Motor neuron (in vitro differentiated cells): ENCODE results near the gene ZNF787. TPM values are rescaled to one million over a fixed set of nuclear protein-coding genes. Genes with fewer than 3 reads are reported as not detected.
"Not testable (repeated sequence)": the region's sequence is repeated elsewhere in the genome, so short reads cannot be mapped to it uniquely, and the experiment has no call there.

Experiments
- ATAC-seq, 8 experiments: fragments of 200-7000 bp; cut with Tn5 transposase; replicated peaks in 6 of 8; 2 replicates each; pipeline ENCODE4 v1.8.0; 2021; ENCODE audit warnings: mild to moderate bottlenecking in 8 of 8, moderate library complexity in 8 of 8
- H3K27ac ChIP-seq, 2 donors: fragments of 250-450 bp; sonication (Bioruptor Pico); 2 replicates each; pipeline ENCODE4 v1.9.0; 2021; ENCODE audit warnings: antibody characterized with exemption in 2 of 2, mild to moderate bottlenecking in 2 of 2, moderate library complexity in 1 of 2
- H3K4me1 ChIP-seq, 2 donors: fragments of 250-450 bp; sonication (Bioruptor Pico); replicated peaks in 1 of 2; 2 replicates each; pipeline ENCODE4 v1.6.1; 2021; ENCODE audit warnings: antibody characterized with exemption in 2 of 2, mild to moderate bottlenecking in 2 of 2, moderate library complexity in 1 of 2
- H3K4me3 ChIP-seq, 5 donors: fragments of 250-450 bp; sonication (Bioruptor Pico); 2 replicates each; pipeline ENCODE4 v1.9.0; 2021; ENCODE audit warnings: antibody characterized with exemption in 5 of 5, mild to moderate bottlenecking in 5 of 5, moderate library complexity in 4 of 5
- WGBS, 10 experiments: fragments of 450-650 bp; shearing (Covaris generic); methylation state at CpG; one replicate each; pipeline ENCODE4 v1.0.0; 2022; 5-methylcytosine and 5-hydroxymethylcytosine counted together
- in situ Hi-C, 9 experiments: fragments of 400-800 bp; cut with MboI; loops; one replicate each; pipeline ENCODE4 v1.15.0; 2021; ENCODE audit warnings: low sequenced_read_pairs in 9 of 9, low pct_unique_long_range_greater_than_20kb in 2 of 9; ENCODE audit not compliant: unreplicated experiment in 9 of 9
- total RNA-seq, 8 experiments: library from RNA; unstranded; fragments of 300-600 nt; gene quantifications; 2 replicates each; pipeline versions ENCODE4 v1.2.3 to v1.2.4, GENCODE V29; 2022

ZNF787 gene
- total RNA-seq, 8 experiments from 2014 or later, result 15.2 to 22.3 (median 17.5) TPM

DNA sequence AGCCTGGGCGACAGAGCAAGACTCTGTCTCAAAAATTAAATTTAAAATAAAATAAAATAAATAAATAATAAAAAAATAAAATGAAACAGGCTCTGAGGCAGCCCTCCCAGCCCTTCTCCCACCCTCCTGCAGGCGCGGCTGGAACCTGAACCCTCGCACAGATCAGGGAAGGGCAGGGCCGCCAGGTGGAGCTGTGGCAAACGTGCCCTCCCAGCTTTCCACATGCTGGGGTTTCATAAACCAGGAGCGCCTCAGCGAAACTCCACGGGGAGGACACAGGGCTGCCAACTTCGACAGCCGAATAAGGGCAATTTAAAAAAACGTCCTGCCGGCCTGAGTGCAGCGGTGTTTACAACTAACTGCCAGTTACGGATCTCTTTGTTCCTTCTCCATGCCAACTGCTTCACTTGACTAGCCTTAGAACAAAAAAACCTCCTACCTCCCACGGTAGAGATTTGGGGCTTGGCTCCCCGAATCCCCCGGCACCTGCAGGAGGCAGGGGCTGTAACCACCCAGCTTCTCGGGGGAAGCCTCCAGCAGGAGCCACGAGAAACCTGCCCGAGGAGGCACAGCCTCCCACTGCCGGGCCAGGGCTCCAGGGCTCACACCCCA is 15.9 kb downstream of the ZNF787 start:
- H3K4me3 ChIP-seq, result no peak overlapping the region
- peak in 7 of 8 experiments; percentile 4 to 92 (median 80) for ATAC-seq
- H3K27ac ChIP-seq, result peak overlapping the region in 1 of 2 donors; percentile 16
- 33 to 98% (median 52%) methylated on average over 1 to 17 of the region's 22 CpGs; no CpG with 5 or more reads in 1 of the 10 experiments for WGBS, 10 experiments
- in situ Hi-C loops, result no loop called here
- H3K4me1 ChIP-seq, result peaks cover 0 to 8% of the 10 kb centered on the region in 2 donors

DNA sequence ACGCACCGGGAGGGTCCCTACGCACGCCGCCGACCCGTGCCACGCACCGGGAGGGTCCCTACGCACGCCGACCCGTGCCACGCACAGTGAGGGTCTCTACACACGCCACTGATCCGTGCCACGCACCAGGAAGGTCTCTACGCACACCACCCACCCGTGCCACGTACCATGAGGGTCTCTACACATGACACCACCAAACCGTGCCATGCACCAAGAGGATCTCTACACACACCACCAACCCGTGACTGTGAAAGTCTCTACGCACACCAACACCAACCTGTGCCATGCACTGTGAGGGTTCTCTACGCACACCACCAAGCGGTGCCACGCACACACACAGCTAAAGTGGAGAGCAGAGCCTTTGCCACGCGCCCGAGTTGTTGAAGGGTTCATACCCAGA is 16.7 kb downstream of the ZNF787 start:
- no peak overlapping the region for H3K27ac ChIP-seq
- ATAC-seq, result no peak
- H3K4me1 ChIP-seq, result peaks cover 0 to 6% of the 10 kb centered on the region in 2 donors
- no peak overlapping the region for H3K4me3 ChIP-seq
- in situ Hi-C loops, result no loop called here
- 96% methylated on average over 5 of the region's 29 CpGs; no CpG with 5 or more reads in 9 of the 10 experiments for WGBS, 10 experiments

DNA sequence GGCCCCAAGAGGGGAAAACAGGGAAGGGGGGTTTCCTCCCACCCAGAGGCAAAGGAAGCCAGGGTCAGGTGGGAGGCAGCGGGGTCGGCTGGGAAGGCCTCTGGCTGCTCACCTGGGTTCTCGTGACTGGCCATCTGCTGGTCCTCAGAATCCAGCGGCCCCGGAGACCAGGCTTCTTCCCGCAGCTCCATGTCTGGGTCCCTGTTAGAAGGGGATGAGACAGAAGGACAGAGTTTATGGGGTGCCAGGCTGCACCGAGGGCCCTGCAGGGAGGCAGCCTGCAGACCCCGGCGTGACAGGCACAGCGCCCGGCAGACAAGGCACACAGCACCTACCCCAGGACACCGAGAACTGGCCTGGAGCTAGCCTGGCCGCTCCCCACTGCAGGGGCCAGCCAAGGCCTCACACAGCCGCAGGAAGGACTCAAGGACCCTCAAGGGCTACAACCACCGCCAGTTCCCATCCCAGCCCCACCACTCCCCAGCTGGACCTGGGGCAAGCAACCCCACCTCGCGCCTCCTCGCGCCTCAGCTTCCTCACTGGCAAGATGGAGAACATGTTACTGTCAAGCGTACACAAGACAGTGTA is 18.0 kb downstream of the ZNF787 start:
- 75 to 100% (median 100%) methylated on average over 2 to 4 of the region's 20 CpGs; no CpG with 5 or more reads in 7 of the 10 experiments for WGBS, 10 experiments
- Histone ChIP-seq H3K4me3 (no peak overlapping the region), H3K4me1 (peaks cover 0 to 3% of the 10 kb centered on the region in 2 donors), H3K27ac (no peak overlapping the region)
- in situ Hi-C loops, result no loop called here
- no peak for ATAC-seq

DNA sequence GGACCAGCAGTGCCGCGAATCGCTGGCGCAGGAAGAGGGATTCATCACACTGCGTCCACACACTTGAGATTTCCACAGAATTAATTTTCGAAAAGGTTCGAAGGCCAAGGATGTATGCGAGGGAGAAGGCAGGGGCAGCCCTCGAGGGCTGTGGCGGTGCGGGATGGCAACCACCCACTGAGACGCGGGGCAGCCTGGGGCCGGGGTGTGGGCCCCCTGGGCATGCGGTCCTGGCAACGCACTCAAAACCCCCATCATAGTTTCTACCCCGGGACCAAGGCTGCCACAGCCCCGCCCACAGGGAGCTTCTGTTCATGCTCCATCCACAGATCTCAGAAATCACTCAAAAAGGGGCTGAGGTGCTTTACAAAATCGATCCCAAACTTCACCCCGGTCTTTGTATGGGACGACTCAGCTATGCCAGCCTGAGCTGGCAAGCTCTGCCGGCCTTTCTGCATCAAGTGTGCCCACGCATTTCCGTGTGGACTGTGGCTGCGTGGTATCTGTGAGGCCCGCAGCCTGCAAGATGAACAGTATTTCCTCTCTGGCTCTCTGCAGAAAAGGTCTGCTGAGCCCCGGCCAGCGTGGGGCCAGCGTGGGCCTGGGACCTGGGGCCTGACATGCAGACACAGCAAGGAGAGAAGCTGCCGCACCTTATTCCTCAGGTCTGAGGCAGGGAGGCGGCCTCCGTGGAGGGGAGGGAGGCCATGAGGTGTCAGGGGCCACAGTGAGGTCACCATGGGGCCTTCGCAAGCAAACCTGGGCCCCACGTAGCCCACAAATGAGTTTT is 19.2 kb downstream of the ZNF787 start:
- H3K27ac ChIP-seq, result no peak overlapping the region
- WGBS, 10 experiments, result 80 to 100% (median 97%) methylated on average over 1 to 17 of the region's 34 CpGs; no CpG with 5 or more reads in 2 of the 10 experiments
- ATAC-seq, result no peak

DNA sequence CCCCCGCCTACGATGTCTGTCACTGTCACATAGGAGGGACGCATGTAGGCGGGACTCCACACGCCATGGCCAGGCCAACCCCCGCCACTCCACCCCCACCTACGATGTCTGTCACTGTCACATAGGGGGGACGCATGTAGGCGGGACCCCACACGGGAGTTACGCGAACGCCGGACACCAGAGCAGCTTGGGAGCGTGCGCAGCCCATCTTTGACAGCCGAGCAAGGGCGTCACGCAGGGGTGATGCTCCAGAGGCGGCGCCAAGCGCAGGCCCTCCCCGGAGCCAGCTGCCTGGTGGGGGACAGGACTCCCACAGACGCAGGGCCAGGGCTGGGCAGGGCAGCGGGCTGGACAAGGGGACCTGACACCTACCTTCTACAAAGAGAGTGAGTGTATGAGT is 20.0 kb downstream of the ZNF787 start:
- peaks cover 0 to 3% of the 10 kb centered on the region in 2 donors for H3K4me1 ChIP-seq
- H3K4me3 ChIP-seq, result no peak overlapping the region
- in situ Hi-C loops, result no loop called here
- no peak overlapping the region for H3K27ac ChIP-seq
- ATAC-seq, result no peak
- 93 to 100% (median 100%) methylated on average over 2 to 4 of the region's 25 CpGs; no CpG with 5 or more reads in 7 of the 10 experiments for WGBS, 10 experiments

More for the DNA sequence above, 19.2 kb downstream of the ZNF787 start:
- Histone ChIP-seq H3K4me1 (peaks cover 0 to 3% of the 10 kb centered on the region in 2 donors), H3K4me3 (no peak overlapping the region)
- in situ Hi-C loops, result no loop called here

DNA sequence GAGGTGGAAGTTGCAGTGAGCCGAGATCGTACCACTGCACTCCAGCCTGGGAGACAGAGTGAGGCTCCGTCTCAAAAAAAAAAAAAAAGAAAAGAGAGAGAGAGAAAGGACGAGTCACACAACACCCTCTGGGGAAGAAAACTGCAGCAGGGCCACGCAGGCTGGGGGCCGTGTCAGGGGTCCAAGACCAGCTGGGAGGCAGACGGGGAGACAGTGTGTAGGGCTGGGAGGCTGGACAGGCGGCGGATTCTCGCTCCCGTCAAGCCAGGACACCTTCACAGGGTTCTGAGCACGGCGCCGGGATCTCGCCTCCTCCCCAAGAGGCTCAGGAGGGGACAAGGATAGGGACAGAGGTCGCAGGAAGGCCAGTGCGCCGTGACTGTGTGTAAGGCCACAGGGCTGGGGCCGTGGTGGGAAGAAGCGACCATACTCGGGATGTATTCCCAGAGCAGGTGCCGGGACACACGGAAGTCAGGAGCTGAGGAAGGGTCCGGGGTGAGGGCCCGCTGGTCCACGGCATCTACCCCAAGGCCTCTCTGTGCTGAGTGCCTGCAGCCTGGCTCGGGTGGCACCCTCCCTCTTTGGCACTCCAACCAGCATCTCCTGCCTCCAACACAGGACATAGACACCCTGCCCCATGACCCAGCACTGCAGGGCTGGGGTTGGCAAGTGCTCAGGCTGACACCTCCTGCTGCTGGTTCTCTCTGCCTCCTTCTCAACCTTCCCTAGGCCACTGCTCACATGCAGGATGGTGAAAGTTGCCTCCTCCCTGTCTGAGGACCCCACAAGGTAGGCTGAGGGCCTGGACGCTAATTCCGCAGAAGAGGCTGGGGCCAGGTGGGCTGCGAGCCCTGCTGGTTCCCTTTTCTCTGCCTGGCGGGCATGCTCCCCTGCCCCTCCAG is 21.2 kb downstream of the ZNF787 start:
- in situ Hi-C loops, result loop anchor here in 1 of 9 experiments (25.0 kb wide), 1 partner anchor 212 kb away; the partner anchor contains the start of gene ZSCAN5A
- H3K4me1 ChIP-seq, result no peaks in the 10 kb centered on the region
- no peak for ATAC-seq
- 20 to 93% (median 79%) methylated on average over 1 to 8 of the region's 31 CpGs; no CpG with 5 or more reads in 6 of the 10 experiments for WGBS, 10 experiments
- no peak overlapping the region for H3K27ac ChIP-seq
- H3K4me3 ChIP-seq, result no peak overlapping the region

DNA sequence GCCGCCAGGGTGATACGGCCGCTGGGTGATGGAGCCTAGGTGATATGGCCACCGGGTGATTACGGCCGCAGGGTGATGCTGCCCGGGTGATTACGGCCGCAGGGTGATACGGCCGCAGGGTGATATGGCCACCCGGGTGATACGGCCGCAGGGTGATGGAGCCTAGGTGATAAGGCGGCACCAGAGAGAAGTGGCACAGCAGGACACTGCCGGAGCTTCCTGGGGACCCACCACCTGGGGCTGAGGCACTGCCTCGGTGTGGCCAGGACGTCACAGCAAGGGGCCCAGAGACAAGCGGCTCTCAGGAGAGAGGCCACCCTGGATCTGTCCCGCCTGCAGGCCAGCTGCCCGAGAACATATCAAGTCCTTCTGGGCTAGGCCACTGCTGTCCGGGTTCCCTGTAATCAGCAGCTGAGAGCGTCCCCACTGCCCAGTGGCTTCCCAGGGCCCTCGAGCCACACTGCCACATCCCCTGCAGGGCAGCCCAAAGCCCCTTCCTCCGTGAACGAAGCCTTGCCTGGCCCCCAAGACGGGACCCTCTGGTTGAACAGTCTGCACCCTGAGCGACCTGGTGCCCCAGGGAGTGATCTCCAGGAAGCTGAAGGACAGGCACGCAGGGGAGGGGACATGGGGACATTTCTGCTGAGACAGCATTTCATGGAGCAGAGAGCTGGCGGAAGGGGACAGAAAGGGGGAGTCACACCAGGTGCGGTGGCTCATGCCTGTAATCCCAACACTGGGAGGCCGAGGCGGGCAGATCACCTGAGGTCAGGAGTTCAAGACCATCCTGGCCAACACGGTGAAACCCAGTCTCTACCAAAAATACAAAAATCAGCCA is 22.1 kb downstream of the ZNF787 start:
- H3K4me1 ChIP-seq, result no peaks in the 10 kb centered on the region
- no peak overlapping the region for H3K27ac ChIP-seq
- no peak for ATAC-seq
- WGBS, 10 experiments, result 89 to 100% (median 89%) methylated on average over 1 to 12 of the region's 34 CpGs; no CpG with 5 or more reads in 7 of the 10 experiments
- H3K4me3 ChIP-seq, result no peak overlapping the region
- in situ Hi-C loops, result loop anchor here in 1 of 9 experiments (25.0 kb wide), 1 partner anchor 213 kb away; the partner anchor contains the start of gene ZSCAN5A

DNA sequence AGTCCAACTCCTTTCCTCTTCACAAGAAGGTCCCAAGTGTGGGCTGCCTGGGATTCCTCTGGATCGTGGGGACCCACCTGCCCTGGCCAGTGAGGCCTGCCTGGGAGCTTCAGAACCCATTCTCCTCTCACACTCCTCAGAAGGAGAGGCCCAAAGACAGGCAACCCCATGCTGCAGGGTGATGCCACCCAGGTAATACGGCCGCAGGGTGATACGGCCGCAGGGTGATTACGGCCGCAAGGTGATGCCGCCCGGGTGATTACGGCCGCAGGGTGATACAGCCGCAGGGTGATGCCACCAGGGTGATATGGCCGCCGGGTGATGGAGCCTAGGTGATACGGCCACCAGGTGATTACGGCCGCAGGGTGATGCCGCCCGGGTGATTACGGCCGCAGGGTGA is 22.9 kb downstream of the ZNF787 start:
- not testable (repeated sequence) for H3K4me1 ChIP-seq, H3K4me3 ChIP-seq, H3K27ac ChIP-seq, ATAC-seq
- WGBS, 10 experiments, result no CpG with 5 or more reads among the region's 21 CpGs
- in situ Hi-C loops, result loop anchor here in 1 of 9 experiments (25.0 kb wide), 1 partner anchor 214 kb away; the partner anchor contains the start of gene ZSCAN5A

DNA sequence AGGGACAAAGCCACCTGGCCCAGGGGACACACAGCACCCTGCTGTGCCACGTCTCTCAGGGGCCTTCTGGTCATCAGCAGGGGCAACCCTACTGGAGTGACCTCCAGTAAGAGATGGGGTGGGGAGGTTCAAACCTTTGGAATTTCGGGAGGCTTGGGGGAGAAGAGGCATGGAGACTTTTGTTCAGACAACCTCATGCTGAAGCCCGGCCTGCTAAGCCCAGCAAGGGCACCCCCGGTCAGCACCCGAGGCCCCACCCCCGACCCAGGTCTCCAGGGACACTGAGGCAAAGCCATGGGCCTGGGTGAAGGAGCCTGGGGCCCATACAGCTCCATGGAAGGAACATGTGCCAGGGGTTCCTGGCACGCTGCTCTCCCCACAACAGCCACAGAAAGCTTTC is 23.3 kb downstream of the ZNF787 start:
- in situ Hi-C loops, result loop anchor here in 1 of 9 experiments (25.0 kb wide), 1 partner anchor 215 kb away; the partner anchor contains the start of gene ZSCAN5A

DNA sequence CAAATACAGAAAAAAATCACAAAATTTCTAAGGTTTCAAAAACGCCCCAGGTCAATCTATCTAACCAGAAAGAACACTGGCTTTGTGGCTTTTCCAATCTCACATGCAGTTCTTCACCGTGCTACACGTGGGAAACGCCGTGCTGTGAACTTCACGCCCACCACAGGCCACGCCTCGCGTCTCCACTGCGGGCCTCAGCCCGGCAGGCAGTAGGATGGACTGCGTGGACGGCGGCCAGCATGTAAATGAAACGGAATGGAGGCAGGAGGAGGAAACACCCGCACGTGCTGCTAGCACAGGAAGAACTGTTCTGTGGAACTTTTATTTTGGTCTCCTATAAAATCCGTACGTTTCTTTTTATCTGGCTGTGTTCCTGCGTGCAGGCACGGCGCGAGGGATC is 23.8 kb downstream of the ZNF787 start:
- in situ Hi-C loops, result loop anchor here in 1 of 9 experiments (25.0 kb wide), 1 partner anchor 215 kb away; the partner anchor contains the start of gene ZSCAN5A
- Histone ChIP-seq H3K4me1 (no peaks in the 10 kb centered on the region), H3K27ac (no peak overlapping the region), H3K4me3 (no peak overlapping the region)
- 76 to 100% (median 93%) methylated on average over 1 to 18 of the region's 23 CpGs; no CpG with 5 or more reads in 2 of the 10 experiments for WGBS, 10 experiments
- ATAC-seq, result no peak

More for the DNA sequence above, 23.3 kb downstream of the ZNF787 start:
- Histone ChIP-seq H3K4me1 (no peaks in the 10 kb centered on the region), H3K27ac (no peak overlapping the region), H3K4me3 (no peak overlapping the region)
- WGBS, 10 experiments, result 100% methylated on average over 1 to 2 of the region's 7 CpGs; no CpG with 5 or more reads in 8 of the 10 experiments
- no peak for ATAC-seq

DNA sequence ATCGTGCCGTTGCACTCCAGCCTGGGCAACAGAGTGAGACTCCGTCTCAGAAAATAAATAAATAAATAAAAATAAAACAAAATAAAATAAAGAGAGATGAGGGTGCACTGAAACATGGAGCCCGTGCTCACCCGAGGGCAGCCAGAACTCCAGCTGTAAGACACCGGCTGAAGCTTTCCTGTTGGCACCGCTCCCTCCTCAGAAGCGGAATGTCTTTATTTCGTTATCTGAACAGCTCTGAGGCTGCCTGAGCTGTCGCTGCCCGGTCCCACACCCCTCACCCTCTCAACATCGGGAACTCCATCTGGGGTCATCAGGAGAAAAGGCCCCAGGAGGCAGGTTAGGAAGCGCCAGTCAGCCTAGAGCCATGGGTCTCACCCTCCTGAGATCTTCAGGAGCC is 24.4 kb downstream of the ZNF787 start:
- no peak for ATAC-seq
- H3K4me3 ChIP-seq, result no peak overlapping the region
- H3K4me1 ChIP-seq, result no peaks in the 10 kb centered on the region
- in situ Hi-C loops, result loop anchor here in 1 of 9 experiments (25.0 kb wide), 1 partner anchor 216 kb away; the partner anchor contains the start of gene ZSCAN5A
- 90 to 100% (median 100%) methylated on average over 1 to 3 of the region's 13 CpGs; no CpG with 5 or more reads in 6 of the 10 experiments for WGBS, 10 experiments
- H3K27ac ChIP-seq, result no peak overlapping the region
